GM06990 (cell line): ENCODE results near the gene RBMXL2.

Experiments
- DNase-seq: peaks from one replicate; pipeline ENCODE4 v3.0.0-alpha.2; 2011; ENCODE audit not compliant: insufficient read length; ENCODE audit errors: extremely low read depth
- H3K27me3 ChIP-seq: replicated peaks from 2 replicates; pipeline ENCODE4 v1.6.0; 2011; ENCODE audit warnings: low read length; ENCODE audit not compliant: control insufficient read depth, insufficient read depth
- H3K36me3 ChIP-seq: 2 replicates; pipeline ENCODE4 v1.5.1; 2011; ENCODE audit warnings: low read length; ENCODE audit not compliant: control insufficient read depth, insufficient read depth
- H3K4me3 ChIP-seq: replicated peaks from 2 replicates; pipeline ENCODE4 v1.5.1; 2011; ENCODE audit warnings: low read depth, mild to moderate bottlenecking, control low read depth, low read length
- TF ChIP-seq, protein P1 (sequence below): IDR thresholded peaks from 2 replicates; pipeline ENCODE4 v1.5.1; 2011; ENCODE audit warnings: low read length, control low read depth, mild to moderate bottlenecking, inconsistent platforms; ENCODE audit not compliant: insufficient read depth, poor library complexity, severe bottlenecking

Gene RBMXL2

DNA sequence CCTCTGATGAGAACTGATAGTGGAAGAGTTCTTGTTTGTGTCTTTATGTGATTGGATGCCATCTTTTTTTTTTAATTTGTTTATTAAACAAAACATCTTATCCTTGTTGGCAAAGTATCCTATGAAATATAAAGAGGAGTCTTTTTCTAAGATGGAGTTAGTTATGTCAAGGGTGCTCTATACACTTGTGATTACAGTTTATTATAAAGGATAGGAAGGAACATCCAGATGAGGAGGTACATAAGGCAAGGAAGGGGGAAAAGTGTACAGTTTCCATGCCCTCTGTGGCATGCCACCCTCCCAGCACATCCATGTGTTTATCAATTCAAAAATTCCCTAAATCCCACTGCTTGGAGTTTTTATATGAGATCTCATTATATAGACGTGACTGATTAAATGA lies 7.4 kb upstream of the RBMXL2 start:
- TF ChIP-seq, protein P1, sequence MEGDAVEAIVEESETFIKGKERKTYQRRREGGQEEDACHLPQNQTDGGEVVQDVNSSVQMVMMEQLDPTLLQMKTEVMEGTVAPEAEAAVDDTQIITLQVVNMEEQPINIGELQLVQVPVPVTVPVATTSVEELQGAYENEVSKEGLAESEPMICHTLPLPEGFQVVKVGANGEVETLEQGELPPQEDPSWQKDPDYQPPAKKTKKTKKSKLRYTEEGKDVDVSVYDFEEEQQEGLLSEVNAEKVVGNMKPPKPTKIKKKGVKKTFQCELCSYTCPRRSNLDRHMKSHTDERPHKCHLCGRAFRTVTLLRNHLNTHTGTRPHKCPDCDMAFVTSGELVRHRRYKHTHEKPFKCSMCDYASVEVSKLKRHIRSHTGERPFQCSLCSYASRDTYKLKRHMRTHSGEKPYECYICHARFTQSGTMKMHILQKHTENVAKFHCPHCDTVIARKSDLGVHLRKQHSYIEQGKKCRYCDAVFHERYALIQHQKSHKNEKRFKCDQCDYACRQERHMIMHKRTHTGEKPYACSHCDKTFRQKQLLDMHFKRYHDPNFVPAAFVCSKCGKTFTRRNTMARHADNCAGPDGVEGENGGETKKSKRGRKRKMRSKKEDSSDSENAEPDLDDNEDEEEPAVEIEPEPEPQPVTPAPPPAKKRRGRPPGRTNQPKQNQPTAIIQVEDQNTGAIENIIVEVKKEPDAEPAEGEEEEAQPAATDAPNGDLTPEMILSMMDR = no peak

DNA sequence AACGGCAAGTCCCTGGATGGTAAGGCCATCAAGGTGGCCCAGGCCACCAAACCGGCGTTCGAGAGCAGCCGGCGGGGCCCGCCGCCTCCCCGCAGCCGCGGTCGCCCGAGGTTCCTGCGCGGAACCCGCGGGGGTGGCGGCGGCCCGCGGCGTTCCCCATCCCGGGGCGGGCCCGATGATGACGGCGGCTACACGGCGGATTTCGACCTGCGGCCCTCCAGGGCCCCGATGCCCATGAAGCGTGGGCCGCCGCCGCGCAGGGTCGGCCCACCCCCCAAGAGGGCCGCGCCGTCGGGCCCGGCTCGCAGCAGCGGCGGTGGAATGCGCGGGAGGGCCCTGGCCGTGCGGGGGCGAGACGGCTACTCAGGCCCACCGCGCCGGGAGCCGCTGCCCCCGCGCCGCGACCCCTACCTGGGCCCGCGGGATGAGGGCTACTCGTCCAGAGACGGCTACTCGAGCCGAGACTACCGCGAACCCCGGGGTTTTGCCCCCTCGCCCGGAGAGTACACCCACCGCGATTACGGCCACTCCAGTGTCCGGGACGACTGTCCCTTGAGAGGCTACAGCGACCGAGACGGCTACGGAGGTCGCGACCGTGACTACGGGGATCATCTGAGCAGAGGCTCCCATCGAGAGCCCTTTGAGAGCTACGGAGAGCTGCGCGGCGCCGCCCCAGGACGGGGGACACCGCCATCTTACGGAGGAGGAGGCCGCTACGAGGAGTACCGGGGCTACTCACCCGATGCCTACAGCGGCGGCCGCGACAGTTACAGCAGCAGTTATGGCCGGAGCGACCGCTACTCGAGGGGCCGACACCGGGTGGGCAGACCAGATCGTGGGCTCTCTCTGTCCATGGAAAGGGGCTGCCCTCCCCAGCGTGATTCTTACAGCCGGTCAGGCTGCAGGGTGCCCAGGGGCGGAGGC lies 792 bp downstream of the RBMXL2 start:
- Histone ChIP-seq H3K36me3 (no peaks in the 10 kb centered on the region), H3K4me3 (no peak overlapping the region), H3K27me3 (no peaks in the 10 kb centered on the region)
- TF ChIP-seq, protein P1 = no peak
- no peak for DNase-seq

More for the DNA sequence above, 7.4 kb upstream of the RBMXL2 start:
- no peaks in the 10 kb centered on the region for H3K27me3 ChIP-seq
- no peak overlapping the region for H3K4me3 ChIP-seq
- DNase-seq = no peak
- no peaks in the 10 kb centered on the region for H3K36me3 ChIP-seq

DNA sequence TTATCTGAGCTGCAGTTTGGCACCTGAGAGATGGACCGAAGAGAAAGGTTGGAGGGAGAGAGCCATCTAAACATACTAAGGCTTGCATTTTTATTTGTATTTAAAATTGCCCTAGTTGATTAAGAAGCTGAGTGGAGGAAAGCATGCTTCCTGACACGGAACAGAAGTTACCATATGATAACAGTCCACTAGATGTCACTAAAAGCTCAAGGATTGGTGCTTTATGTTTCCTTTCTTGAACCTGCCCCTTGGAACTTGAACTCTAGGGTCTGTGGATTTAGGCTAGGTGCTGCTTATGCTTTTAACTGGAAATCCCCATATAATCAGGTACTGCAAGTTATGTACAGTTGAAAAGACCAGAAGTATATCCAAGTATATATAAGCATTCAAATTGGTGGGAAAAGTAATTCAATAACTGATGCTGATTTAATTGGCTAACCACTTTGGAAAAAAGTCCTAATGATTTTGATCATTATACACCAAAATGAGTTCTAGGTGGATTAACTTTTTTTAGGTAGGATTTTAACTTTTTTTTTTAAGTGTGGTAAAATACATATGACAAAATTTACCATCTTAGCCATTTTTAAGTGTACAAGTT lies 9.5 kb downstream of the RBMXL2 start:
- no peaks in the 10 kb centered on the region for H3K36me3 ChIP-seq
- H3K4me3 ChIP-seq = no peak overlapping the region
- TF ChIP-seq, protein P1 = peak; percentile 52
- H3K27me3 ChIP-seq = no peaks in the 10 kb centered on the region; the same call in 1 of the 2 replicates
- DNase-seq = no peak

DNA sequence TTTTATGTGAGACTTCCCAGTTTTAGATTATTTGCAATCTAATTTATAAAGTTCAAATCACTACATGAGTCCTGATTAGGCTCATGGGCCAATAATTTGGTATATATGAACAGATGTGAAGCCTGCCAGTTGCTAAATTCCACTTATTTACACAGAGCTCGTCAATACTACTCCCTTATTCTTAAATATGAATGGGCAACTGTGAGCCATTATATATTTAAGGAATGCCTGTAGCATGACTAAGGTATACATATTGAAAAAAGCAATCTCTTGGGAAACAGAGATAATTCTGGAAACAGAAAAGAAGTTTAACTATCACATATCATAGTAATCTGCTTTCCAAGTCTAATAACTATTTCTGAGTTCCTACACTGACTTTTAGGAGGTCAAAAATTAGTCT lies 27.0 kb downstream of the RBMXL2 start:
- H3K27me3 ChIP-seq = no peaks in the 10 kb centered on the region
- no peak for DNase-seq
- TF ChIP-seq, protein P1 = no peak
- H3K36me3 ChIP-seq = no peaks in the 10 kb centered on the region
- no peak overlapping the region for H3K4me3 ChIP-seq

DNA sequence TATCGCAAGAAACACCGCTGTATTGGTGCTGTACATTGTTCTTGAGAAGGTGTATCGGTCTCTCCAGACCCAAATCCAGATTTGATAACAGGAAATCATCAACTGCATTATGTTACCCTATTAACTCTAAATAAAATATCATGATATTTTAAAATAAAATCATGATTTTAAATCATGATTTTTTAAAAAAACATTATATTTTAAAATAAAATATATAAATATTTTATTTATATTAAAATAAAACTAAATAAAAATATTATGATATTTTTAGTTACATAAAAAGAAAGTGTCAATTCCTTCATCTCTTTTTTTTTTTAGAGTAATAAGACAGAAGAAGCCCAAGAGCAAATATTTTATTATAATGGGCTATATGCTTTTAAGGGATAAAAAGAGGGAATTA lies 27.6 kb downstream of the RBMXL2 start:
- no peaks in the 10 kb centered on the region for H3K27me3 ChIP-seq
- DNase-seq = no peak
- no peaks in the 10 kb centered on the region for H3K36me3 ChIP-seq
- no peak overlapping the region for H3K4me3 ChIP-seq
- TF ChIP-seq, protein P1 = no peak
